GM19438 (cell line): ENCODE measurements around the gene ERCC1.
A peak's percentile ranks its signal among the peaks of the same experiment; 100 is the strongest.

Source experiments
- ATAC-seq: cut with Tn5 transposase; IDR thresholded peaks from one replicate; pipeline ENCODE4 v1.9.1; 2021; ENCODE audit warnings: low read depth; ENCODE audit not compliant: unreplicated experiment

ERCC1 gene

DNA sequence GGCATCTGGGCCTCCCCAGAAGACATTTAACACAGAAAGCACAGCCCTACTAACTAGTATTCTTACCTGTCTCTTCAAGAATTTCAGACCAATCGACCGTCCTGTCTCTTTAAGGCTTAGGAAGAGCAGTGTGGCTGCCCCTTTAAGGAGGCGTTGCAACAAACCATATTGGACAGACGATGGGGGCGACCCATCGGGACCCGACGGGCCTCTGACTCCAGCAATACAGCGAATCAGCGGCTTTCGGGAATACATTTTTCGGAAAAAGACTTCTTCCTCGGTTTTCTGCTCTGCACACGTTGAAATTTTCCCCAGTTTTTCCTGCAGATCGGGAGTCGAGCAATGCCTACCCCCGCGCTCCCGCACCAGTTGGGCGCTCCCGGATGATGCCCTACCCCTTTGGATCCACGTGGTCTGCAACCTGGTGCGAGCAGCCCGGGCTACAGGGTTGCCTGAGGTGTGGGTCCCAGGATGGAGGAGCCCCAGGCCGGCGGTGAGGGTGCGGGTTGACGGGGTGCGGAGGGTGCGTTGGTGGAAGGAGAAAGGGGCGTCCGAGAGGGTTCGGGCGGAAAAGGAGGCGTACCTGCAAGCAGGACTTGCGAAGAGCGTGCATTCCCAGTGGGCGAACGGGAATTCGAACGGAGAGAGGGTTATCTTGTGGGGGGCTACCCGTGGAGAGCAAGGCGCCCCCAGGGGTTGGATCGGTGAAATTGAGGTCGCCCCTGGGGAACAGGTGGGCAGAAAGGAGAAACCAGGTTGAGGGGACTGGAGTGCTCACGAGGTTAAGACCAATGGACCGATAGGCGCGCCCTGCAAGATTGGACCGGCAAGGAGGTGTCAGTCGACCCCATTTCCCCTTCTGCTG, 17.3 kb downstream of the ERCC1 start, which contains the start of gene POLR1G:
POLR1G (plus strand) TSS at position 419 of the 865 bp plus-strand sequence; CDS start at position 472, 53 bp downstream.
- ATAC-seq: peak; percentile 66

DNA sequence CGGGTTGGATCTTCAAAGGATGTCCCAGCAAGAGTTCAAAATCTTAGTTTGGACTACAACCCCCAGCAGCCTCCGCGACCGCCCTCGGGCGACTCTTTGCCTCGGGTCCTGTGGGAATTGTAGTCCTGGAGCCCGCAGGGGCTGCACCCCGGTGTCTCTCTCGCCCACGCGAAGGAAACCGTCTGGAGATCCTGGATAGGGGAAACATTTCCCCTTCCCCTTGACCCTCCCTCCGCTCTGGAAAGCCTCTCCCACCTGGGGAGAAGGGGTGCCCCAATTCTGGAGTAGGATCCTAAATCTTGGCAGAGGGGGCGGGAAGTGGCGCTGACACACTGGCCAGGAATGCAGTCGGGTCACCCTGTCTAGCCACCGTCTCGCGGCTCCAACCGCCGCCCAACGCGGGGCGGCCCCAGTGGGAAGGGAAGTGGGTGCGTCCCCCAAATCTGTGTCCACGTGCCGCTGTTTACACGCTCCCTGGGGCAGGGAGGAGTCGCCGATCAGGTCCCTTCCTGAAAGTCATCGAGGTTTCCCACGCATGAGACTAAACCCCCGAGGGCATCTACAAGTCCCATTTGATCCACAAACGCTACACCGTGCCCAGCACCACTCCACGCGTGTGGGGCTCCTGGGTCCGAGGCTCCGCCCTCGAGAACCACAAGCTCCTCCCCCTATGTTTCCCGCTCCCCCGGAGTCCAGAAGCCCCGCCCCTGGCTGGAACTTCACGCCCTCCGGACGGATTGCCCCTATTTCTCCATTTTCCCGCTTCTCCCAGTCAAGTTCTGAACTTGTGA, 18.1 kb downstream of the ERCC1 start:
- ATAC-seq: peak; percentile 56

- no peak for ATAC-seq
Observed at GRCh38 chr19:45404557-45405434, 18.9 kb downstream of the ERCC1 start, which contains the start of gene PPP1R13L. Gene PPP1R13L (minus strand): TSS chr19:45405069. CDS start chr19:45398318, 6,751 bp downstream.

DNA sequence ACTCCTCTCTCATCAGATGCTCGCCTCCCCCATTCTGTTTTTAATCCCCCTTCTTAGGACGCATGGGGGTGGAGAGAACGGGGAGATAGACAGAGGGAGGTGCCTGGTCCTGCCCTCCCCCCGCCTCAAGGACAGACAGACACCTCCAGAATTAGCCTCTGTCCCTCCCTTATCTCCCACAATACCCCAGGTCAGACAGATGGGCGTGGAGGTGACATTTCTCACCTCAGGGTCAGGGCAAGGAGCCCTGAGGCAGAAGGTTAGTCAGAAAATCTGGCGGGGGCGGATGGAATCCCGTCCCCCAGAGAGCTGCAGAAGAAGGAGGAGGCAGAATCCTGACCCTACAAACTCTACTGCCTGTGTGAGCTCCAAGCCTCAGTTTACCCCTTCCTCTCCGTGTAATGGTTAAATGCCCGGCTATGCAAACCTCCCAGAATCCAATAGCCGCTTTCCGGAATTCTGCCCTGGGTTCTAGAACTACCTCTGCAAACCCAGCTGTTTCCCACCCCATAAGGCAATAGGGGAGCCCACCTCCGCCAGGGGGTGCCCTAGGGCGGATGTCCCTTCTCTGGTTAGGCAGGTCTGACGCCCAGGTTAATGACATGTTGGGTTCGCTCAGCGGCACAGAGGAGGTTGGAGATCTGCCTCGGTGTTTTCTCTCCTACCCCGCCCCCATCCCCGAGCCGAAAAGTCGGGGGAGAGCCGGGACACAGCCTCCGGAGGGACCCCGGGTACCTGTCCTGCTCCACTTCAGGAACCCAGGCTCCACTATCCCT, 19.7 kb downstream of the ERCC1 start:
- ATAC-seq: no peak

DNA sequence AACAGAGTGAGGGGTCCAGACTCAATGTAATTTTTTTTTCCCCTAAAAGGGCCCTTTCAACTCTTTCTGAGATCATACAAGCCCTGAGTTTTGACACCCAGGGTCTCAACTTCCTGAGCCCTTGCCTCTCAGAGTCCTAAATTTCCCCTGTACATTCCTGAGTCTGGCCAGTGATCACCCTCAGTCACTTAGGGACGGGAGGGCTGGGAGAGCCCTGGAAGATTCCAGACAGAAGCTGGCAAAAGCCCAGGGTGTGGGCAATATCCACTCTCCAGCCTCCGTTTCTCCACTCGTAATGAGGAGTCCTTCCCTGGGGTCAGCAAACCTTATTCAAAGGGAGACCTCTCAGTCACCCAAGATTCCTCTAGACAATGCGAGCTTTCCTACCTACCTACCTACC, 20.4 kb downstream of the ERCC1 start:
- no peak for ATAC-seq

DNA sequence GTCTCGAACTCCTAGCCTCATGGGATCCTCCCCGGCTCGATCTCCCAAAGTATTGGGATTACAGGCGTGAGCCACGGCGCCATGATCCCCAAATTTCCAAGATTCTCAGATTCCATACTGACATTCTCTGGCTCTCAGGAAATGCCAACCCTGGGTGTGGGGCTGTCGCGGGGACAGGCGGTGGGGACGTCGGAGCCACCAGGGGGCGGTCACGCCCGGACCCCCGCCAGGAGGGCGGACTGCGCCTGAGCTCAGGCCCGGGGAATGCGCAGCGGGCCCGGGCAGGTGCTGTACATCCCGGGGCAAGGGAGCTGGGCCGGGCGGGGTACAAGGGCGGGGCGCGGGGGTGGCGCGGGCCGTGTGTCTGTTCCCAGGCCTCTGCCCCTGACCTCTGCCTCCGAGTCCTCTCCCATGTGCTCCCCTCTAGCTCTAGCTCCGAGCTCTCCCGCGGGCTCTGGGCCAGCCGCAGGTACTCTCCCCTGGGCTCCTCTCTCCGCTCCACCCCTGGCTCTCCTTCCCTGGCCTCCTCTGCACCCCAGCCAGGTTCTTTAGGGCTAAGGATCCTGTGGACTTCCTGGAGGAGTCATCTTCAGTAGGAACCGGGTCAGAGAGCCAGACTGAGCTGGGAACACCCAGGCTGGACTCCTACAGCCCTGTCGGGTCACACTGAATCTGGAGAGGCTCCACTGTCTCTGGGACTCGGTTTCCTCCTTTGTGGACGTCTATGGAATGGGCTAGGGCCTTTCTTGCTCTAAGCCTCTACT, 21.2 kb downstream of the ERCC1 start:
- ATAC-seq: no peak

DNA sequence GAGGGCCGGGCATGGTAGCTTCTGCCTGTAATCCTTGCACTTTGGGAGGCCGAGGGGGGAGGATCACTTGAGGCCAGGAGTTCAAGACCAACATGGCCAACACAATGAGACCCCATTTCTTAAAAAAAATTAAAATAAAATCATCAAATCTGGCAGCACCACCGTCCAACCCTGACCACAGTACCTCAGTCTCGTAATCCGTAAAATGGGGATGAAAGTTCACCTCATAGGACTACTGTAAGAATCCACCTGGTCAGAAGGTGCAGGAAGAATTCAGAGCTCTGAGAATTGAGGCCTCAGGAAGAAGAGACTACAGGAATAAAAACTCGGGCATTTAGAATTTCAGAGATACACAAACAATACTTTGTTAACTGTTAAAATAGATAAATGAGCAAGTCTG, 21.9 kb downstream of the ERCC1 start:
- ATAC-seq: no peak

DNA sequence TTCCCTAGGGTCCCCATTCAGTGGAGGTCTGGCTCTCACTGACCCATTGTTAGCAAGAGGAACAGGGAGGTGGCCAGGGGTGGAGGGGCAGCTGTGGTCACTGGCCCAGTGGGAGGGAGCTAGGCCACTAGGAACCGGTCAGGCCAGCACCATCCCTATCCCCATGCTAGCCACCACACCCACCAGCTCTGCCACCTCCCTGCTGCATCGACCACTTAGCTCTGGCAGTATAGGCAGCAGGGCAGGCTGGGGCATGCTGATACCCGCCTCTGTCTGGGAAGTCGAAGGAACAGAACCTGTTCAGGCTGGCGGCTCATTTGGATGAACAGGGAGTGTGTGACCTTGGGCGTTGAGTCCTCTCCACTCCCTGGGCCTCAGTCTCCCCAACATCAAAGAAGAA, 23.5 kb downstream of the ERCC1 start:
- no peak for ATAC-seq

GRCh38 chr19:45395821-45396617, 27.7 kb downstream of the ERCC1 start:
- no peak for ATAC-seq

DNA sequence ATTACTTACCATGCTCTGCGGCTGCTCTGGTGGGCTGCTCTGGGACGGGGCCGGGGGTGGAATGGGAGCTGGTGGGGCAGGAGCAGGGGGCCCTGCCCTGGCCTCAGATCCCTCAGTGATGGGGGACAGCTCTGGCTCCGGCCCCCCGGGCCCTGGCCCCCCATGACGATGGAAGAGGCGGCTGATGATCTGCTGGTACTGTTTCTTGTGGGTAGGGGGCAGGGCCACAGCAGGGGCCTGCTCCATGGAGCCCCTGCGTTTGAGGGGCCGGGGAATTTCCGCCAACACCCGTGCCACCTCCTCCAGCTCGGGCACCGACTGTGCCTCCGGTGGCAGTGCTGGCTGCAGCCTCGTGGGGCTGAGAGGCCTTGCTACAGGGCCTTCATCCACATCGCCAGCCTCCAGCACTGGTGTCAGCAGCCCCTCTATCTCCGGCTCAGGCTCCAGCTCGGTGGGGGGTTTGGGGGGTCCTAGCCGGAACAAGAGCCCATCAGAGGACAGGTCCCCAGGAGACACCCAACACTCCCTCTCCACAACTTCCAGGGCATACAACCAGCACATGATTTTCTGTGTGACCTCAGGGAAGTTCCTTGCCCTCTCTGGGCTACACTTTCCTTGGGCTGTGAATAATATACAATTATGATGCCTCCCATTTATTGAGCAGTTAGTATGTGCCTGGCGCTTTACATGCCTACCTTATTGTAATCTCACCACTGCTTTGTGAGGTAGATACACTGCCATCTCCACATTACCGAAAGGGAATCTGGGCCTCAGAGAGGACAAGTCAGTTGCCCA, 31.6 kb downstream of the ERCC1 start:
- ATAC-seq: no peak

DNA sequence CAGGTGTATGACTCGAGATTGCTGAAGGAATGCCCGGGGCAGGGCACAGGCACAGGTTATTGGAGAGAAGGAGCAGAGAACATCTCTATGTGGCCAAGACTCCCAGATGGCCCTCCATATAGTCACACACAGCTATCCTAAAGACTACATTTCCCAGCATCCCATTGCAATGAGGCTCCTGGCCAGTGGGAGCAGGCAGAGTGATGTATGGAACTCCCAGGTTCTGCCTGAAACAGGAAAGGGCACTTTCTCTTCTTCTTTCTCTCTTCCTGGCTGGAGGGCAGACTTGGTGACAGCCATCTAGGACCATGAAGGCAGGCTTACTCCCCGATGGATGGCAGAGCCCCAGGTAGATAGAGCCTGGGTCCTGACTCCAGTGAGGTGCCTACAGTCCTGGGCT, 32.4 kb downstream of the ERCC1 start:
- ATAC-seq: no peak

DNA sequence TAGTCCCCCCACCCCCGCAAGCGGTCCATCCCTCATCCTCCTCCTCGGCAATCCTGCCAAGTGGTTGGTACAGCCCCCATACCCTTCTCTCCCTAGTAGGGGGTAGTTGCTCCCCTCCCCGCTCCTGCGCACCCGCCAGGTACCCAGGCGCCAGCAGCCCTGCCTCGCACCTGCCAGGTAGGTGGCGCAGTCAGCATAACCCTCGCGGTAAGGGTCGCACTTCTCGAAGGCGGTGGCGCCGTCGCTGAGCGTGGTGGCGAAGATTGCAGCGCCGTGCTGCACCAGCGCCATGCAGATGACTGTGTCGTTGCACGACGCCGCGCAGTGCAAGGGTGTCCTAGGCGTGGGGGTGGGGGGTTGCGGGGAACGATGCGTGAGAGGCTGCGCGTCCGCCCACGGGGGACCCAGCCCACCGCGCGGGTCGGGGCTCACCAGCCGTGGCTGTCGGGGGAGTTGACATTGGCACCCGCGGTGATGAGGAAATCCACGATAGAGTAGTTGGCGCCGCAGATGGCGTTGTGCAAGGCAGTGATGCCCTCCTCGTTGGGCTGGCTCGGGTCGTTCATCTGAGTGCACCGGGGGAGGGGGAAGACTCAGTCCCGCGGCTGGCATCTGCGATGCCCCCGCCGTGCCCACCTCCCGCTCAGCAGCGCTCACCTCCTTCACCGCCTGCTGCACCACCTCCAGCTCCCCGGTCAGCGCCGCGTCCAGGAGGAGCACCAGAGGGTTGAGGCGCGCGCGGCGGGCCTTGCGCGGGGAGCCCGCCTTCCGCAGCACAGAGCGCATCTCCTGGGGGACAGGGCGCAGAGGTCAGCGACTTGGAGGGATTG, 38.1 kb downstream of the ERCC1 start:
- no peak for ATAC-seq

DNA sequence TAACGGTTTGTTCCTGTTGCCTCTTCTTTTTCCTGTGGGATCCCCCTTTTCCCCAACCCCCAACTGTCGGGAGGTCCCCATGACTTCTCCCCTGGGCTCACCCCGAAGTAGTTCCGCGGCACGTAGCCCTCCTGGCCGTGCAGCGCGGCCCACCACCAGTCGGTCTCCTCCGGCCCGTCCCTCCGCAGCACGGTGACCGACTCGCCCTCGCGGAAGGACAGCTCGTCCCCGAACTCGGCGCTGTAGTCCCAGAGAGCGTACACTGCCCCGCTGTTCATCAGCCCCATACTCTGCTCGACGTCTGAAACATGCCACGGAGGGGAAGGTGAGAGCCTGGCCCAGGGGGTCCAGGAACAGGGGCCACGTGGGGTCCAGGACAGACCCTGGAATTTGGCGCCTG, 41.3 kb downstream of the ERCC1 start:
- ATAC-seq: no peak

DNA sequence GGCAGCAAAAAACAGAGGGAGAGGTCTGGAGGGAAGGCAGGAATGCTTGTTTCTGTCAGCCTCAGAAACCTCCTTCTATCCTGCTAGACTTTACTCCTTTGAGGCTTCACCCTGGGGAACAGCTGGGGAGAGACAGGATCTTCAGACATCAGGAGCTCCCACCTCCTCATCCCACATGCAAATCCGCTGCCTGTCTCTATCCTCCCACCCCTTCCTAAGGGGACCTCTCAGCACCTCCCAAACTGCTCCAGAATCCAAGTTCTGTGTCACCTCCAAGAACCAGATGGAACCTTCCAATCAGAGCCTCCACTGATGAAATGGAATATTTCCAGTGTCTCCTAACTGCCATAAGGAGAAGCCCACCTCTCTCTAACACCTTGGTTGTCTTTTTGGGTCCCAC, 43.6 kb downstream of the ERCC1 start:
- no peak for ATAC-seq

GRCh38 chr19:45376045-45376724, 47.5 kb downstream of the ERCC1 start:
- ATAC-seq: no peak
